Fibroblast of lung (primary cell): ENCODE measurements around the gene BMP8A. TPM values are rescaled to one million over a fixed set of nuclear protein-coding genes. Genes with fewer than 3 reads are reported as not detected.

Experiments used
- DNase-seq, 2 donors: peaks; one replicate each; pipeline versions ENCODE4 v3.0.0 to v3.0.0-alpha.2; 2010; ENCODE audit warnings: low read depth in 2 of 2
- H2AFZ ChIP-seq: 2 replicates; pipeline ENCODE4 v1.5.1; 2012; ENCODE audit warnings: low read length, control low read depth, inconsistent platforms
- H3K27ac ChIP-seq: 2 replicates; pipeline ENCODE4 v1.5.1; 2011; ENCODE audit warnings: low read length, control low read depth; ENCODE audit not compliant: insufficient read depth
- H3K27me3 ChIP-seq: 2 replicates; pipeline ENCODE4 v1.5.1; 2011; ENCODE audit warnings: mild to moderate bottlenecking, low read length; ENCODE audit not compliant: control insufficient read depth, insufficient read depth
- H3K36me3 ChIP-seq: 2 replicates; pipeline ENCODE4 v1.5.1; 2011; ENCODE audit warnings: low read length; ENCODE audit not compliant: control insufficient read depth, insufficient read depth
- H3K4me1 ChIP-seq: 2 replicates; pipeline ENCODE4 v1.5.1; 2011; ENCODE audit warnings: low read length; ENCODE audit not compliant: control insufficient read depth, insufficient read depth; ENCODE audit errors: extremely low read depth
- H3K4me2 ChIP-seq: 2 replicates; pipeline ENCODE4 v1.5.1; 2011; ENCODE audit warnings: low read length, control low read depth; ENCODE audit not compliant: insufficient read depth; ENCODE audit errors: extremely low read depth
- H3K4me3 ChIP-seq, 4 experiments: fragments of 200-600 bp in 1 of 4; sonication (generic) in 1 of 4; replicated peaks in 1 of 4; 2 replicates each; pipeline ENCODE4 v1.5.1; 2011 to 2016; ENCODE audit warnings: low read length in 4 of 4, low read depth in 3 of 4, mild to moderate bottlenecking in 3 of 4, control low read depth in 2 of 4, inconsistent platforms in 1 of 4, mixed read lengths in 1 of 4; ENCODE audit not compliant: insufficient read depth in 1 of 4; ENCODE audit errors: control extremely low read depth in 1 of 4
- H3K79me2 ChIP-seq: 2 replicates; pipeline ENCODE4 v1.5.1; 2012; ENCODE audit warnings: mild to moderate bottlenecking, low read length, inconsistent platforms; ENCODE audit not compliant: control insufficient read depth, insufficient read depth
- H3K9ac ChIP-seq: 2 replicates; pipeline ENCODE4 v1.5.1; 2011; ENCODE audit warnings: mild to moderate bottlenecking, low read length, control low read depth; ENCODE audit not compliant: insufficient read depth
- H3K9me3 ChIP-seq: 2 replicates; pipeline ENCODE4 v1.5.1; 2012; ENCODE audit warnings: low read depth, low read length; ENCODE audit not compliant: control insufficient read depth, insufficient read depth
- H4K20me1 ChIP-seq: 2 replicates; pipeline ENCODE4 v1.5.1; 2011; ENCODE audit warnings: low read length; ENCODE audit not compliant: control insufficient read depth, insufficient read depth; ENCODE audit errors: extremely low read depth
- CTCF ChIP-seq, 2 donors: IDR thresholded peaks in 1 of 2; conservative IDR thresholded peaks in 1 of 2; 1 replicate in 1 of 2; 2 replicates in 1 of 2; pipeline ENCODE4 v1.5.1; 2011 to 2012; ENCODE audit warnings: low read length in 2 of 2, control low read depth in 1 of 2, inconsistent platforms in 1 of 2, low read depth in 1 of 2, mild to moderate bottlenecking in 1 of 2
- EZH2 ChIP-seq: IDR thresholded peaks from 2 replicates; pipeline ENCODE4 v1.5.1; 2012; ENCODE audit warnings: low read length, control low read depth, mild to moderate bottlenecking; ENCODE audit errors: missing control alignments
- polyA plus RNA-seq, 2 donors: library from polyadenylated mRNA; depleted of rRNA in 1 of 2; stranded (reverse) in 1 of 2; unstranded in 1 of 2; fragments of >200 nt; gene quantifications; 2 replicates each; pipeline ENCODE4 v1.2.1, GENCODE V29; 2011 to 2012; ENCODE audit warnings: missing spikeins in 1 of 2
- total RNA-seq: library from RNA; depleted of rRNA; stranded (reverse); fragments of >200 nt; gene quantifications from 2 replicates; pipeline ENCODE4 v1.2.1, GENCODE V29; 2014

BMP8A gene
- total and polyA plus RNA-seq, 2 donors (not counting 1 experiment from before 2014, with no cell fraction given) = 0.33 to 0.41 TPM

GRCh38 chr1:39488793-39489566 is 2.5 kb upstream of the BMP8A start:
- no peak overlapping the region for H2AFZ ChIP-seq
- no peak overlapping the region for H3K27ac ChIP-seq
- H3K4me2 ChIP-seq = no peak overlapping the region
- no peak overlapping the region for H3K9ac ChIP-seq
- TF ChIP-seq CTCF (conservative IDR thresholded peaks at IDR 0.05 in 1 of 2, IDR thresholded peaks at IDR 0.05 in 1 of 2; ENCODE audit: low read depth in 1 of 2, low read length in 2 of 2) = no peak
- no peak for TF ChIP-seq EZH2
- no peaks in the 10 kb centered on the region for H3K79me2 ChIP-seq
- H4K20me1 ChIP-seq = no peaks in the 10 kb centered on the region
- no peak for DNase-seq
- no peaks in the 10 kb centered on the region for H3K9me3 ChIP-seq
- H3K27me3 ChIP-seq = peaks cover 12% of the 10 kb centered on the region
- H3K4me1 ChIP-seq = peaks cover 2% of the 10 kb centered on the region
- H3K36me3 ChIP-seq = peaks cover 14% of the 10 kb centered on the region
- H3K4me3 ChIP-seq = no peak overlapping the region

- Histone ChIP-seq H3K4me2 (no peak overlapping the region), H3K27ac (no peak overlapping the region), H3K9me3 (no peaks in the 10 kb centered on the region), H2AFZ (no peak overlapping the region), H3K27me3 (peaks cover 12% of the 10 kb centered on the region), H3K36me3 (peaks cover 12% of the 10 kb centered on the region), H3K4me1 (peaks cover 2% of the 10 kb centered on the region), H3K4me3 (no peak overlapping the region), H3K9ac (no peak overlapping the region), H3K79me2 (no peaks in the 10 kb centered on the region), H4K20me1 (no peaks in the 10 kb centered on the region)
- no peak for TF ChIP-seq CTCF (conservative IDR thresholded peaks at IDR 0.05 in 1 of 2, IDR thresholded peaks at IDR 0.05 in 1 of 2; ENCODE audit: low read depth in 1 of 2, low read length in 2 of 2)
- no peak for TF ChIP-seq EZH2
- no peak for DNase-seq
These were observed 1.7 kb upstream of the BMP8A start for GRCh38 chr1:39489567-39490239.

- H3K27ac ChIP-seq = no peak overlapping the region
- H3K4me2 ChIP-seq = peak overlapping the region; percentile 59
- peaks cover 12% of the 10 kb centered on the region for H3K27me3 ChIP-seq
- peak overlapping the region in 1 of 4 experiments; percentile 21 for H3K4me3 ChIP-seq
- no peaks in the 10 kb centered on the region for H3K79me2 ChIP-seq
- DNase-seq = no peak
- H3K9ac ChIP-seq = no peak overlapping the region
- H3K36me3 ChIP-seq = peaks cover 6% of the 10 kb centered on the region
- no peaks in the 10 kb centered on the region for H3K9me3 ChIP-seq
- no peak overlapping the region for H2AFZ ChIP-seq
- TF ChIP-seq CTCF (conservative IDR thresholded peaks at IDR 0.05 in 1 of 2, IDR thresholded peaks at IDR 0.05 in 1 of 2; ENCODE audit: low read depth in 1 of 2, low read length in 2 of 2) (no peak), EZH2 (no peak)
- H3K4me1 ChIP-seq = no peaks in the 10 kb centered on the region
- H4K20me1 ChIP-seq = no peaks in the 10 kb centered on the region
These were observed 765 bp upstream of the BMP8A start for GRCh38 chr1:39490596-39491145.
